Skeletal muscle satellite cell (primary cell): ENCODE measurements around the gene CD99.
"Not testable (repeated sequence)": the region's sequence is repeated elsewhere in the genome, so short reads cannot be mapped to it uniquely, and the experiment has no call there.

Source experiments
- H3K27me3 ChIP-seq: 2 replicates; pipeline ENCODE4 v1.7.0; 2013; ENCODE audit warnings: low read length; ENCODE audit not compliant: control insufficient read depth, insufficient read depth
- H3K36me3 ChIP-seq: 2 replicates; pipeline ENCODE4 v1.7.0; 2013; ENCODE audit warnings: mild to moderate bottlenecking, control low read depth, low read length; ENCODE audit not compliant: insufficient read depth
- H3K4me1 ChIP-seq: 2 replicates; pipeline ENCODE4 v1.7.0; 2013; ENCODE audit warnings: low read length; ENCODE audit not compliant: control insufficient read depth, insufficient read depth
- H3K4me2 ChIP-seq: 2 replicates; pipeline ENCODE4 v1.7.0; 2013; ENCODE audit warnings: mild to moderate bottlenecking, low read length
- H3K4me3 ChIP-seq: 2 replicates; pipeline ENCODE4 v1.7.0; 2013; ENCODE audit warnings: low read length
- H3K9ac ChIP-seq: 2 replicates; pipeline ENCODE4 v1.7.0; 2013; ENCODE audit warnings: mild to moderate bottlenecking, low read depth, low read length, moderate library complexity
- H3K9me3 ChIP-seq: replicated peaks from 2 replicates; pipeline ENCODE4 v1.7.0; 2013; ENCODE audit warnings: mild to moderate bottlenecking, control low read depth, low read length

Gene CD99

DNA sequence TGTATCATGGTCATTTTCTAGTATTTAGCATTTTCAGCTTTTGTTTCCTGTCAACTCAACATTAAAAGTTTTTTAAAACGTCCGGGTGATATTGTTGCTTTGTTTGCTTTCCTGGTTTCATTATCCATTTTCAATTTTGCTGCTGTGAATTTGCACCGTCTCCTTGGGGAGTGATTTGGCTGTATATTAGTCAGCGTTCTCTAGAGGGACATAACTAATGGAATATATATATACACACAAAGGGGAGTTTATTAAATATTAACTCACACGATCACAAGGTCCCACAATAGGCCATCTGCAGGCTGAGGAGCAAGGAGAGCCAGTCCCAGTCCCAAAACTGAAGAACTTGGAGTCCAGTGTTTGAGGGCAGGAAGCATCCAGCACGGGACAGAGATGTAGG, 55.2 kb downstream of the CD99 start:
- H3K4me3 ChIP-seq, H3K9ac ChIP-seq, H3K9me3 ChIP-seq, H3K4me1 ChIP-seq, H3K27me3 ChIP-seq, H3K4me2 ChIP-seq: not testable (repeated sequence)
- H3K36me3 ChIP-seq, result peaks cover 20% of the 10 kb centered on the region

DNA sequence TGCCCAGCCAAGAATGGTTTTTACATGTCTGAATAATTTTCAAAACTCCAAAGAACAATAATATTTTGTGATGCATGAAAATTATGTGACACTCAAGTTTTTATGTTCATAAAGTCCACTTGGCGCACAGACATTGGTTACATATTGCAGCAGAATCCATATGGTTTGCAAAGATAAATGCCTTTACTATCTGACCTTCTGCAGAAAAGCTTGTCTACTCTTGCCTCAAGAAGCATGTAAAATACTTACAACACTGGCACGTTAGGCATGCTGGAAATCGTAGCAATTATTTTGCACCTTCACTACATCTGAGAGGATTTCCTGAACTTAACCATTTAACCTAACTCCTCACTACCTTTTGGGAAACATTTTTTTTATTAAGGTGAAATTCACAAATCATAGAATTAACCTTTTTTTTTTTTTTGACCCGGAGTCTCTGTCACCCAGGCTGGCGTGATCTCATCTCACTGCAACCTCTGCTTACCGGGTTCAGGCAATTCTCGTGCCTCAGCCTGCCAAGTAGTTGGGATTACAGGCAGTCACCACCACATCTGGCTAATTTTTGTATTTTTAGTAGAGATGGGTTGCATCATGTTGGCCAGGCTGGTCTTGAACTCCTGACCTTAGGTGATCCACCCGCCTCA, 57.2 kb downstream of the CD99 start:
- Histone ChIP-seq H3K9me3 (no peaks in the 10 kb centered on the region), H3K9ac (no peak overlapping the region), H3K4me3 (no peak overlapping the region), H3K36me3 (peaks cover 10% of the 10 kb centered on the region), H3K27me3 (no peaks in the 10 kb centered on the region), H3K4me2 (no peak overlapping the region), H3K4me1 (no peaks in the 10 kb centered on the region)

GRCh38 chrX:2748815-2749188, 57.7 kb downstream of the CD99 start:
- H3K9me3 ChIP-seq, result no peaks in the 10 kb centered on the region
- no peak overlapping the region for H3K4me2 ChIP-seq
- no peak overlapping the region for H3K9ac ChIP-seq

GRCh38 chrX:2751291-2751690, 60.2 kb downstream of the CD99 start:
- Histone ChIP-seq H3K9ac (no peak overlapping the region), H3K9me3 (no peaks in the 10 kb centered on the region), H3K4me3 (no peak overlapping the region), H3K4me1 (no peaks in the 10 kb centered on the region), H3K27me3 (no peaks in the 10 kb centered on the region), H3K36me3 (no peaks in the 10 kb centered on the region), H3K4me2 (no peak overlapping the region)

More at GRCh38 chrX:2748815-2749188, 57.7 kb downstream of the CD99 start:
- Histone ChIP-seq H3K4me1 (no peaks in the 10 kb centered on the region), H3K36me3 (peaks cover 4% of the 10 kb centered on the region), H3K4me3 (no peak overlapping the region), H3K27me3 (no peaks in the 10 kb centered on the region)

DNA sequence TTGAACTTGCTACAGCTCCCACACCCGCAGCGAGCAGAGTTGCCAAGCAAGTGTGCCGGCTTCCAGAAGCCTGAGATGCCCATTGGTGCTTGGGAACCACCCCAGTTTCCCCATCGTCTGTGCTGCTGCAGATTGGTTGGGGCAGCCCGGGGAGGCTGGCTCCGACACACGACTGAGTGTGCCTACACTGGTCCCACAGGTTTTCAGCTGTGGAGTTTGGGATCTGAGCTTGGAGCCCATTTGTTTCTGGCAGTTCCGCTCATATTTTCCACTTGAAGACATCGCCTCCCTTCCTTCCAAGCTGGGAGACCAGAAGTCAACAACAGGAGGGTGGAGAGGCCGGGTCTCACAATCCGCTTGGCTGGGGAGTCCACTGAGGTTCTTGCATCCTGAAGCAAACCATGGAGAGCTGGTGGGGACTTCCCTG, 60.8 kb downstream of the CD99 start, which contains the start of gene XG:
Gene XG, plus strand, starts transcription at position 167 of the 427 bp plus-strand sequence. Its CDS starts 235 bp downstream, at position 402.
- H3K9ac ChIP-seq, H3K9me3 ChIP-seq, H3K4me1 ChIP-seq, H3K36me3 ChIP-seq, H3K27me3 ChIP-seq: not testable (repeated sequence)
- Histone ChIP-seq H3K4me2 (peak within 1 kb of the TSS; percentile 66), H3K4me3 (peak within 1 kb of the TSS; percentile 58)

DNA sequence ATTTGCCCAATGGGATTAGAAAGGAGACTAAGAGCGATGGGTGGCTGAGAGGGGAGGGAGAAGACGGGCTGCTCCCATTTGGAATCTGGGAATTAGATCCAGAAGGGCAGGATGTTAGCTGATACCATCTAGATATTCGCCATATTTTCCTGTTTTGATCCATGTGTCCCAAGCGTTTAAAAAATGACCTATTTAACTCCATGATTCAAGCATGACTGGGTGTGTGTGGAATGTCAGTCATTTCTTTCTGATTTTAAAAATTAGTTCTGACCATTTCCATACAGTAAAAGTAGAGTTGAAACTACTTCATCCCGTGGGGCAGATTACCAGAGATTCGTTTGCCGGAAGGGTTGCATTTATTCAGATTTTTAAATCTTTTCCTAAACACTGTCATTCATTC, 61.3 kb downstream of the CD99 start:
- Histone ChIP-seq H3K4me3 (peak overlapping the region; percentile 58), H3K4me2 (peak overlapping the region; percentile 66)
- not testable (repeated sequence) for H3K4me1 ChIP-seq, H3K36me3 ChIP-seq, H3K9ac ChIP-seq, H3K9me3 ChIP-seq, H3K27me3 ChIP-seq

DNA sequence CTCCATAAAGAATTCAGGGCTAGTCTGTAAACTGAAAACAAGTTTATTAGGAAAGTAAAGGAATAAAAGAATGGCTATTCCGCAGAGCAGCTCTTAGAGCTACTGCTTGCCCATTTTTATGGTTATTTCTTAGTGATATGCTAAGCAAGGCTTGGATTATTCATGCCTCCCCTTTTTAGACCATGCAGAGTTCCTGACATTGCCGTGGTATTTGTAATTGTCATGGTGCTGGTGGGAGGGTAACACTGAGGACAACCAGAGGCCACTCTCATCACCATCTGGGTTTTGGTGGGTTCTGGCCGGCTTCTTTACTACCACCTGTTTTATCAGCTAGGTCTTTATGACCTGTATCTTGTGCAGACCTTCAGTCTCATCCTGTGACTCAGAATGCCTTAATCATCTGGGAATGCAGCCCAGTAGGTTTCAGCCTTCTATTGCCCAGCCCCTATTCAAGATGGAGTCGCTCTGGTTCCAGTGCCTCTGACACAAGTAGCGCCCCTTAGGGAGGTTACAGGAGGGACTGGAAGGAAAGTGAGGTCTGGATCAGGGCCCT, 64.1 kb downstream of the CD99 start:
- H3K9me3 ChIP-seq, H3K36me3 ChIP-seq, H3K27me3 ChIP-seq, H3K4me1 ChIP-seq, H3K9ac ChIP-seq, H3K4me2 ChIP-seq, H3K4me3 ChIP-seq: not testable (repeated sequence)

GRCh38 chrX:2756548-2756947, 65.5 kb downstream of the CD99 start:
- no peak overlapping the region for H3K4me2 ChIP-seq
- H3K9ac ChIP-seq, result no peak overlapping the region
- H3K4me3 ChIP-seq, result no peak overlapping the region

DNA sequence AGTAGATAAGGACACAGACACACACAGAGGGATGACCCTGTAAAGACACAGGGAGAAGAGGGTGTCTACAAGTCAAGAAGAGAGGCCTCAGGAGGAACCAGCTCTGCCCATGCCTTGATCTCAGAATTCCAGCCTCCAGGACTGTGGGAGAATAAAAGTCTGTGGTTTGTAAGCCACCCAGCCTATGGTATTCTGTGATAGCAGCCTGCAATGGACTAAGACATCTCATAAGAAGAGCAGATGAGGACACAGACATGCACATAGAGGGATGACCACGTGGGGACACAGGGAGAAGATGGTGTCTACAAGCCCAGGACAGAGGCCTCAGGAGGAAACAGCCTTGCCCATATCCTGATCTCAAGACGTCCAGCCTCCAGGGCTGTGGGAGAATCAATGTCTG, 70.2 kb downstream of the CD99 start:
- Histone ChIP-seq H3K4me3 (no peak overlapping the region), H3K9ac (no peak overlapping the region), H3K27me3 (no peaks in the 10 kb centered on the region), H3K4me1 (no peaks in the 10 kb centered on the region), H3K4me2 (no peak overlapping the region), H3K36me3 (no peaks in the 10 kb centered on the region), H3K9me3 (no peaks in the 10 kb centered on the region)

More at GRCh38 chrX:2756548-2756947, 65.5 kb downstream of the CD99 start:
- Histone ChIP-seq H3K9me3 (no peaks in the 10 kb centered on the region), H3K27me3 (no peaks in the 10 kb centered on the region), H3K36me3 (no peaks in the 10 kb centered on the region), H3K4me1 (no peaks in the 10 kb centered on the region)

DNA sequence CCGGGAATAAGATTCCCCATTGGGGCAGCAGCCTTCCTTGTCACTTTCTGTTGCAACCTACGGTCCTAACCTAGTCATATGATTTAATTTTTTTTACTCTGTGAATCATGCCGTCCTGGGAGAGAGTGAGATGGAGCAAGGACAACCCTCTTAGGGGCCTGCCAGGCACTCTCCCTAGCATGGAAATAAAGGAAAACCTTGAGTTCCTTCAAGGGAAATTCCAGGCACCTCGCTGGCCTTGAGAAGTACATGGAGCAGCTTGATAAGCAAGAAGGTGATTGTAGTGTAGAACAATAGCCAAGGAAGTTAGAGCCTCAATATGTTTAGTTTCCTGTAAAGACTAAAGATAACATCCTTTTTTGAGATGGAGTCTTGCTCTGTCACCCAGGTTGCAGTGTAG, 71.6 kb downstream of the CD99 start:
- H3K9me3 ChIP-seq, H3K4me1 ChIP-seq, H3K4me2 ChIP-seq, H3K4me3 ChIP-seq, H3K27me3 ChIP-seq, H3K36me3 ChIP-seq, H3K9ac ChIP-seq: not testable (repeated sequence)

DNA sequence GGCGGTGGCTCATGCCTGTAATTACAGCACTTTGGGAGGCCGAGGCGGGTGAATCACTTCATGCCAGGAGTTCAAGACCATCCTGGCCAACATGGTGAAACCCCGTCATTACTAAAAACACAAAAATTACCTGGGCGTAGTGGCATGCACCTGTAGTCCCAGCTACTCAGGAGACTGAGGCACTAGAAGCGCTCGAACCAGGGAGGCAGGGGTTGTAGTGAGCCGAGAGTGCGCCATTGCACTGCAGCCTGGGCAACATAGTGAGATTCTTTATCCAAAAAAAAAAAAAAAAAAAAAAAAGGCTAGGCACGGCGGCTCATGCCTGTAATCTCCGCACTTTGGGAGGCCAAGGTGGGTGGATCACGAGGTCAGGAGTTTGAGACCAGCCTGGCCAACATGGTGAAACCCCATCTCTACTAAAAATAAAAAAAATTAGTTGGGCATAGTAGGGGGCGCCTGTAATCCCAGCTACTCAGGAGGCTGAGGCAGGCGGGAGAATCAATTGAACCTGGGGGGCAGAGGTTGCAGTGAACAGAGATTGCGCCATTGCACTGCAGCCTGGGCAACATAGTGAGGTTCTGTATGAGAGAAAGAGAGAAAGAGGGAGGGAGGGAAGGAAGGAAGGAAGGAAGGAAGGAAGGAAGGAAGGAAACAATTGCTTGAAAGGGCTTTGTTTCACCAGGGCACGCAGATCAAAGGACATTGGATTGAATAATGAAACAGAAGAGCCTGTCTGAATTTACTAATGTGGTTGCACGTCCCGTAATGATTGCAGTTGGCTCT, 73.9 kb downstream of the CD99 start:
- H3K4me2 ChIP-seq, H3K36me3 ChIP-seq, H3K9me3 ChIP-seq, H3K27me3 ChIP-seq, H3K4me3 ChIP-seq, H3K9ac ChIP-seq, H3K4me1 ChIP-seq: not testable (repeated sequence)

DNA sequence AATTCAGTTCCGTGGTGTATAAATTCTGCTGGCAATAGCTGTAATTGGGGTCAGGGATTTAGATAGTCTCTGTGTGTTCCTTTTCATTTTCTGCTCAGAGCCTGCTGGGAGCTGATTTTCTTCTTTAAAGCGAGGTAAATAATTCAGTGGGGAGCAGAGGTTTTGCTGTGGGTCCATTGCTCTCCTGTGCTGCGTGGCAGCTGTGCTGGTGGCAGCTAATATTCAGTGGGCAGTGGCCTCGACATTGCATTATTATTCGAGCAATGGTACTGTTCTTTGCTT, 74.4 kb downstream of the CD99 start:
- peaks cover 3% of the 10 kb centered on the region for H3K4me1 ChIP-seq
- H3K27me3 ChIP-seq, result peaks cover 2% of the 10 kb centered on the region
- H3K4me2 ChIP-seq, result no peak overlapping the region
- H3K4me3 ChIP-seq, result no peak overlapping the region
- no peaks in the 10 kb centered on the region for H3K9me3 ChIP-seq
- H3K9ac ChIP-seq, result no peak overlapping the region
- no peaks in the 10 kb centered on the region for H3K36me3 ChIP-seq
